ENCODE measurements around the gene JPH3.

JPH3 gene

DNA sequence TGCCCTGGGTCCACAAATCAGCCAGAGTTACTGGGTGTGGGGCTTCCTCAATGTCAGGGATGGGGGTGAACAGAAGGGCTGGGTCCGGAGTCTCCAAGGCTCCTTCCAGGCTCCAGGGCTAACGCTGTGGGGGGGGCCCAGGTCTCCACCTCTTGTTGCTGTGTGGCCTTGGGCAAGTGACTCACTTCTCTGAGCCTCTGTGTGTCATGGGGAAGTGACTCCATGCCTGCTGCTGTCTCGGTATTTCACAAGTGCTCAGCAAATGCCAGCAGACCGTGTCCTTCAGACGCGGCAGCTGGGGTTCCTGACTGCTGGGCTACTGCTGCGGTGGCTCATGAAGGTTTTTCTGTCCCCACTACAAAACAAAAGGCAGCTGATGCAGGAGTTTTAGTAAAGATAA lies 26.6 kb downstream of the JPH3 start:
- H3K4me1 ChIP-seq (ENCODE audit: control insufficient read depth, insufficient read depth, low read length), result no peaks in the 10 kb centered on the region
- H3K9me3 ChIP-seq (ENCODE audit: control insufficient read depth, insufficient read depth, low read length), result no peaks in the 10 kb centered on the region
- no peak overlapping the region for H3K9ac ChIP-seq (ENCODE audit: low read depth, low read length)
- H3K27me3 ChIP-seq (ENCODE audit: control insufficient read depth, insufficient read depth, low read length), result no peaks in the 10 kb centered on the region
- no peak overlapping the region for H3K27ac ChIP-seq (ENCODE audit: low read depth, low read length)
- H3K4me3 ChIP-seq (ENCODE audit: low read depth, low read length), result no peak overlapping the region
- no peaks in the 10 kb centered on the region for H3K36me3 ChIP-seq (ENCODE audit: control insufficient read depth, insufficient read depth, low read length)

DNA sequence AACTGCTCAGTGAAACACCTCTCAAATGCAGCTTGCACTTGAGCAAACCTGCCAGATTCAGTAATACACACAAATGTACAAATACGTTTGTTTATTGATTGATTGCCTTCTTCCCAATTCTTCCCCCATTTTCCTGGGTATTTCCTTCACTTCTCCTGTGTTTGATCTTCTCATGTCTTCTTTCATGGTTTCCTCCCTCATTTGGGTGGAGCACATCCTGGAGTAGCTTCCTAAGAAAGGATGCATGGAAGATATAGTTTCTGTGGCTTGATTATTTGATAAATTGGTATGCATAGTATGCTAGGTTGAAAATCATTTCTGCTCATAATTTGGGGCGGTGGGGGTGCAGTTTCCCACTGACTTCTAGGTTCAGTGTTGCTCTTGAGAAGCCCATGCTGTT lies 28.8 kb downstream of the JPH3 start:
- H3K27me3 ChIP-seq (ENCODE audit: control insufficient read depth, insufficient read depth, low read length), result no peaks in the 10 kb centered on the region
- no peaks in the 10 kb centered on the region for H3K9me3 ChIP-seq (ENCODE audit: control insufficient read depth, insufficient read depth, low read length)
- H3K9ac ChIP-seq (ENCODE audit: low read depth, low read length), result no peak overlapping the region
- peaks cover 6% of the 10 kb centered on the region; the same call in 1 of the 2 replicates for H3K4me1 ChIP-seq (ENCODE audit: control insufficient read depth, insufficient read depth, low read length)
- no peaks in the 10 kb centered on the region for H3K36me3 ChIP-seq (ENCODE audit: control insufficient read depth, insufficient read depth, low read length)
- H3K4me3 ChIP-seq (ENCODE audit: low read depth, low read length), result no peak overlapping the region
- H3K27ac ChIP-seq (ENCODE audit: low read depth, low read length), result no peak overlapping the region

DNA sequence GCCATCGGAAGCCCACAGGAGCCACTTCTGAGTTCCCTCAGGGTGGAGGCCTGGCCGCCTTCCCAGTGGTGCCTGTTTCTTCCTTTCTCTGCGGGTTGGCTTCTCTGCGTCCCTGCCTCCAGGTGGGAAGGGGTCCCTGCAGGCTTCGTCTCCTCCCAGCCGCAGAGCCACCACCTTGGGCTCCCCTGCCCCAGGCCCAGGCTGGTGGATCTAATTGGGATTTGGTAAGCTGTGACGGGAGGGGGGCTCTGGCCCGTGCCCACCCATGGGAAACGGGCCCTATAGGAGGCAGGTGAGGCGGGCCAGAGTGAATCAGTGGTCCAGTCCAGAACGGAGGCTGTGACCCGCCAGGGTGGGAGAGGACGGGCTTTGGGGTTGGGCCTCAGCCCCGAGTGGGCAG lies 32.1 kb downstream of the JPH3 start:
- Histone ChIP-seq H3K27ac (ENCODE audit: low read depth, low read length) (no peak overlapping the region), H3K4me1 (ENCODE audit: control insufficient read depth, insufficient read depth, low read length) (peaks cover 6% of the 10 kb centered on the region; the same call in 1 of the 2 replicates), H3K9ac (ENCODE audit: low read depth, low read length) (no peak overlapping the region), H3K27me3 (ENCODE audit: control insufficient read depth, insufficient read depth, low read length) (no peaks in the 10 kb centered on the region), H3K4me3 (ENCODE audit: low read depth, low read length) (no peak overlapping the region), H3K9me3 (ENCODE audit: control insufficient read depth, insufficient read depth, low read length) (no peaks in the 10 kb centered on the region), H3K36me3 (ENCODE audit: control insufficient read depth, insufficient read depth, low read length) (no peaks in the 10 kb centered on the region)

DNA sequence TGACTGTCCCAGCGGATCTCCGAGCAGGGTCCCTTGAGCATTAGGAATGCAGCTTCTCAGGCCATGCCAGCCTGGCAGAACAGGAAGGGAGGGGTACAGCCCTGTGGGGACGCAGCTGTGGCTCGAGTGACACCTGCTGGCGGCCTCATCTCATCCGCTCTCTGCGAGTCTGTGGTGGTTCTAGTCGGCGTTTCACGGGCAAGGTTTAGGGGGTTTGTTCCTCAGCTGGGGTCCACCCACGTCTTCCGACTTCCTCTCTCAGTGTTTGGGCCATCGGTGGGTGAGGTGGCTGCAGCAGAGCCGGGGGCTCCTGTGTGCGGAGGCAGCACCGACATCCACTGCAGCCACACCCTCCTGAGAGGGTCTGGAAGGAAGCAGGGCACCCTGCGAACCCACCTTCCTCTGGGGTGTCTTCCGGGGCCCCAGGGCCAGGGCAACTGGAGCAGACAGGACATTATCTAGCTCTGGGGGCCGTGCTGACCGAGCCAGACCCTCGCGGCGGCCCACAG lies 33.3 kb downstream of the JPH3 start:
- H3K27me3 ChIP-seq (ENCODE audit: control insufficient read depth, insufficient read depth, low read length), result no peaks in the 10 kb centered on the region
- no peaks in the 10 kb centered on the region for H3K9me3 ChIP-seq (ENCODE audit: control insufficient read depth, insufficient read depth, low read length)
- no peaks in the 10 kb centered on the region for H3K36me3 ChIP-seq (ENCODE audit: control insufficient read depth, insufficient read depth, low read length)
- no peak overlapping the region for H3K27ac ChIP-seq (ENCODE audit: low read depth, low read length)
- H3K9ac ChIP-seq (ENCODE audit: low read depth, low read length), result no peak overlapping the region
- H3K4me3 ChIP-seq (ENCODE audit: low read depth, low read length), result no peak overlapping the region
- H3K4me1 ChIP-seq (ENCODE audit: control insufficient read depth, insufficient read depth, low read length), result peaks cover 6% of the 10 kb centered on the region; the same call in 1 of the 2 replicates

DNA sequence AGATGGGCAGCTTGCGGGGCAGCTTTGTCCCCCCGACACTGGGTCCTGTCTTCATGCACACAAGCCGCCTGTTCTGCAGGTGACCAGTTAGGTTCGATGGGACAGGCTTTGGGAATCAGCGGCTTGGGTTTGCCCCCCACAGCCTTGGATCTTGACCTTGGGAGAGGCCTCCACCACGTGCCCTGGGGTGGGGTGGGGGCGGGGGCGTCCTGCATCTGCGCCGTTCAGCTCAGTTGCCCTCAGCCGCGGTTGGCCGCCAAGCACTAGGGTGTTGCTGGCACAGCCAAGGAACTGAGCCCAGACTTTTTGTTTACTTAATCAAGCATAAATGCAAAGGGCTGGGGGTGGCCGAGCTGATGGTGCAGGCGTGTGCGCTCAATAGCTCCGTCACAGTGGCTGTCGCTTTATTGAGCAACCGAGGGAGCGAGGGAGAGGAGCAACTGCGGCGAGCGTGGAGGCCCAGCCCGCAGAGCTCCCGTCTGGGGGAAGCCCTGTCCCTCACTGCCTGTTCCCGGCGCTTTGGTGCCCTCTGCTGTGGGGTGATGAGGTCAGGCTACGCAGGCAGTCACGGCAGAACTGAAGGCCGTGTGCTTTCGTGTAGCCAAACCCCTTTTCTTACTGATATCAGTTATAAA lies 33.9 kb downstream of the JPH3 start:
- Histone ChIP-seq H3K27ac (ENCODE audit: low read depth, low read length) (no peak overlapping the region), H3K4me1 (ENCODE audit: control insufficient read depth, insufficient read depth, low read length) (peaks cover 6% of the 10 kb centered on the region; the same call in 1 of the 2 replicates), H3K4me3 (ENCODE audit: low read depth, low read length) (no peak overlapping the region), H3K27me3 (ENCODE audit: control insufficient read depth, insufficient read depth, low read length) (no peaks in the 10 kb centered on the region), H3K9me3 (ENCODE audit: control insufficient read depth, insufficient read depth, low read length) (no peaks in the 10 kb centered on the region), H3K9ac (ENCODE audit: low read depth, low read length) (no peak overlapping the region), H3K36me3 (ENCODE audit: control insufficient read depth, insufficient read depth, low read length) (no peaks in the 10 kb centered on the region)

DNA sequence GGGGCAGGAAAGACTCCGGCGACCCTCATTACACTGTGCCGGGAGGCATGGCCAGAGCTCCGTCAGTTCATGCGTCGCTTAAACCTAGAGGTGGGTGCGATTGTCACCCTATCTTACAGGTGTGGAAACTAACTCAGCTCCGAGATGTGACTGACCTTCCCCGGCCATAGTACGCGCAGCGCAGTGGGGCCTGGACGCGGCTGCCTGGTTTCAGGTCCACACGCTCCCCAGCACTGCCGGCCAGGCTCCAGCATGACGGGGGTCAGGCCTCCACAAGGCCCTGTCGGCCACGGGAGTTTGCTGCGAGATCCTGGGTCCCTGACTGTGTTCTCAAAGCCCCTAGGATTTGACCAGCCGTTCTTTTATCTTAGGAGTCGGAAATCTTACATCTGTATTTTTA lies 34.4 kb downstream of the JPH3 start:
- peaks cover 6% of the 10 kb centered on the region; the same call in 1 of the 2 replicates for H3K4me1 ChIP-seq (ENCODE audit: control insufficient read depth, insufficient read depth, low read length)
- H3K9ac ChIP-seq (ENCODE audit: low read depth, low read length), result no peak overlapping the region
- no peak overlapping the region for H3K4me3 ChIP-seq (ENCODE audit: low read depth, low read length)
- H3K36me3 ChIP-seq (ENCODE audit: control insufficient read depth, insufficient read depth, low read length), result no peaks in the 10 kb centered on the region
- no peak overlapping the region for H3K27ac ChIP-seq (ENCODE audit: low read depth, low read length)
- no peaks in the 10 kb centered on the region for H3K27me3 ChIP-seq (ENCODE audit: control insufficient read depth, insufficient read depth, low read length)
- no peaks in the 10 kb centered on the region for H3K9me3 ChIP-seq (ENCODE audit: control insufficient read depth, insufficient read depth, low read length)

DNA sequence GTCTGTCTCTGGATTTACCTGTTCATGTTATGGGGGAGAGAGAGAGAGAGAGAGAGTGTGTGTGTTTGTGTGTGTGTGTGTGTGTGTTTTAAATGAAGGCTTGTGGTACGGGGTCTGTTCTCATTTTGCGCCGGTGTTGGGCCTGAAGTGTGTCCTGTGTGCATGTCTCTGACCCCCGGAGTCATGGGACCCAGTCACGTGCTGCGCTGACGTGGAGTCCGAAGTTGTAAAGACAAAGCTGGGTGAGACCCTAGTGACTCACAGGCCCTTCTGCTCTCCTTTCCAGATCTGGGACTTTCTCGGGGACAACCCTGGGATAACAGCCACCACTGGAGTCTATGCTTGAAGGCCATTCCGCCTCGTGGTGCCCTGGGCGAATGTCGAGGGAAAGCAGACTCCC lies 35.0 kb downstream of the JPH3 start:
- Histone ChIP-seq H3K4me3 (ENCODE audit: low read depth, low read length) (no peak overlapping the region), H3K27ac (ENCODE audit: low read depth, low read length) (no peak overlapping the region), H3K36me3 (ENCODE audit: control insufficient read depth, insufficient read depth, low read length) (no peaks in the 10 kb centered on the region), H3K27me3 (ENCODE audit: control insufficient read depth, insufficient read depth, low read length) (no peaks in the 10 kb centered on the region), H3K9me3 (ENCODE audit: control insufficient read depth, insufficient read depth, low read length) (no peaks in the 10 kb centered on the region), H3K4me1 (ENCODE audit: control insufficient read depth, insufficient read depth, low read length) (peaks cover 6% of the 10 kb centered on the region; the same call in 1 of the 2 replicates), H3K9ac (ENCODE audit: low read depth, low read length) (no peak overlapping the region)

DNA sequence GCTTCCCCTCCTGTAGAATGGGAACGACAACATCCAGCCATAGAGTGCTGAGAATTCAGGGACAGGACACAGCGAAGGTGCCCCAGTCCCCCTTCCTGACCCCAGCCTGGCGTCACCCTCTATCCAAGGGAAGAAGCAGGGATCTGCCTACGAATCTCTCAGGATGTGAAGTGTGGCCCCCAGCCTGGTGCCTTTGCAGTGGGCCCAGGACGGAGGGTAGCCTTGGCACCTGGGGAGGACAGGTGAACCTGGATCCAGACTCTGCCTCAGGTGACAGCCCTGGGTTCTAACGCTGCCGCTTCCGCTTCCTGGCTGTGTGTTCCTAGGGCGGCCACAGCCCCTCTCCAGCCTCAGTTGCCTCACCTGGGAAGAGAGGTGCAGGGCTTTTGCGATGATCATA lies 36.4 kb downstream of the JPH3 start:
- Histone ChIP-seq H3K27ac (ENCODE audit: low read depth, low read length) (no peak overlapping the region), H3K4me3 (ENCODE audit: low read depth, low read length) (no peak overlapping the region), H3K27me3 (ENCODE audit: control insufficient read depth, insufficient read depth, low read length) (no peaks in the 10 kb centered on the region), H3K9me3 (ENCODE audit: control insufficient read depth, insufficient read depth, low read length) (no peaks in the 10 kb centered on the region), H3K4me1 (ENCODE audit: control insufficient read depth, insufficient read depth, low read length) (peaks cover 6% of the 10 kb centered on the region; the same call in 1 of the 2 replicates), H3K9ac (ENCODE audit: low read depth, low read length) (no peak overlapping the region), H3K36me3 (ENCODE audit: control insufficient read depth, insufficient read depth, low read length) (no peaks in the 10 kb centered on the region)

DNA sequence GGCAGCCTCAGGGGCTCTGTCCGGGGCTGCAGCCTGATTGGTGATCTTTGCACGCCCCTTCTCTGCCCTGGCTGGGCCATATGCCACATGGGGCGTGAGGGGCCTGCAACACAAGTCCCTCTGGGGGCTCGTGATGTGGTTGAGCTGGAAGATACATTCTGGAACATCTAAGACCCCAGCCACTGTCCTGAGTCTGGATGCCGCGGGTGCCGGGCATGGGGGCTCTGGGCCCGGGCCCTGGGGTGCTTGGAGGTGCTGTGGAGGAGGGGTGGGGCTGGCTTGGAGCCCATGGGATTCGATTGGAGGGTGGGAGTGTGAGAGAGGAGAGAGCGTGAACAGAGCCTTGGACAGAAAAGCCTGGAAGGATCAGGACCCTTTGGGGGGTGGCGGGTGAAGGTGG lies 39.4 kb downstream of the JPH3 start:
- 0 out of 2 replicates have a peak, but pooled peaks cover 4% of the 10 kb centered on the region for H3K36me3 ChIP-seq (ENCODE audit: control insufficient read depth, insufficient read depth, low read length)
- H3K27me3 ChIP-seq (ENCODE audit: control insufficient read depth, insufficient read depth, low read length), result no peaks in the 10 kb centered on the region
- H3K4me3 ChIP-seq (ENCODE audit: low read depth, low read length), result no peak overlapping the region

DNA sequence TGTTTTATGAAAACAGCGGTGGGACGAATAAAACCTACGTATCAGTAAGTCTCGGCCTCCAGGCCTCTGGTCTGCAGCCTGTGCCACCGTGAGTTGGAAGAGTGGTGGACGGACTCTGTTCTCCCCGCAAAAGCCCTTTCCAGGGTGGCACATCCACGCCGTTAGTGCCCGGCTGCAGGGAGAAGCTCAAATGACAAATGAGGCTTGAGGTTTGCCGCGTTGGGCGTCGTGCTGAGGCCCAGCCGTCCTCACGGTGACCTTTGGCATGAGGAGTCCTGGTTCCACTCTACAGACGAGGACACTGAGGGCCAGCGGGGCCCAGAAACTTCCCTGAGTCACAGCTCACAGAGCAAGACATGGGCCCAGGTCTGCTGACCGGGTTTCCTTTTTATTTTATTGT lies 40.2 kb downstream of the JPH3 start:
- Histone ChIP-seq H3K27me3 (ENCODE audit: control insufficient read depth, insufficient read depth, low read length) (no peaks in the 10 kb centered on the region), H3K9ac (ENCODE audit: low read depth, low read length) (no peak overlapping the region), H3K4me1 (ENCODE audit: control insufficient read depth, insufficient read depth, low read length) (no peaks in the 10 kb centered on the region), H3K9me3 (ENCODE audit: control insufficient read depth, insufficient read depth, low read length) (no peaks in the 10 kb centered on the region), H3K36me3 (ENCODE audit: control insufficient read depth, insufficient read depth, low read length) (0 out of 2 replicates have a peak, but pooled peaks cover 4% of the 10 kb centered on the region), H3K4me3 (ENCODE audit: low read depth, low read length) (no peak overlapping the region), H3K27ac (ENCODE audit: low read depth, low read length) (no peak overlapping the region)

More for the DNA sequence above, 39.4 kb downstream of the JPH3 start:
- Histone ChIP-seq H3K9me3 (ENCODE audit: control insufficient read depth, insufficient read depth, low read length) (no peaks in the 10 kb centered on the region), H3K4me1 (ENCODE audit: control insufficient read depth, insufficient read depth, low read length) (no peaks in the 10 kb centered on the region), H3K9ac (ENCODE audit: low read depth, low read length) (no peak overlapping the region), H3K27ac (ENCODE audit: low read depth, low read length) (no peak overlapping the region)

DNA sequence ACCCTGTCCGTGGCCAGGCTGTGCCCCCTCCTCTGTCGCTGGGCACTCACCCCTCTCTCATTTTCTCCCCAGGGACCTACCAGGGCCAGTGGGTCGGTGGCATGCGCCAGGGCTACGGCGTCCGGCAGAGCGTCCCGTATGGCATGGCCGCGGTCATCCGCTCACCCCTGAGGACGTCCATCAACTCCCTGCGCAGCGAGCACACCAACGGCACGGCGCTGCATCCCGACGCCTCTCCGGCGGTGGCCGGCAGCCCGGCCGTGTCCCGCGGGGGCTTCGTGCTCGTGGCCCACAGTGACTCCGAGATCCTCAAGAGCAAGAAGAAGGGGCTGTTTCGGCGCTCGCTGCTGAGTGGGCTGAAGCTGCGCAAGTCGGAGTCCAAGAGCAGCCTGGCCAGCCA lies 41.9 kb downstream of the JPH3 start:
- no peaks in the 10 kb centered on the region for H3K9me3 ChIP-seq (ENCODE audit: control insufficient read depth, insufficient read depth, low read length)
- no peaks in the 10 kb centered on the region for H3K27me3 ChIP-seq (ENCODE audit: control insufficient read depth, insufficient read depth, low read length)
- H3K4me3 ChIP-seq (ENCODE audit: low read depth, low read length), result no peak overlapping the region

More for the DNA sequence above, 41.9 kb downstream of the JPH3 start:
- no peaks in the 10 kb centered on the region for H3K4me1 ChIP-seq (ENCODE audit: control insufficient read depth, insufficient read depth, low read length)
- 0 out of 2 replicates have a peak, but pooled peaks cover 4% of the 10 kb centered on the region for H3K36me3 ChIP-seq (ENCODE audit: control insufficient read depth, insufficient read depth, low read length)
- no peak overlapping the region for H3K27ac ChIP-seq (ENCODE audit: low read depth, low read length)
- no peak overlapping the region for H3K9ac ChIP-seq (ENCODE audit: low read depth, low read length)
